ENCODE measurements around the gene NDUFB11.

NDUFB11 gene

GRCh38 chrX:47144626-47145394 lies at the start of gene NDUFB11, which contains the start of gene RBM10:
NDUFB11 (minus strand) TSS chrX:47144702; CDS start chrX:47144679, 23 bp downstream.
RBM10 (plus strand) TSS chrX:47145221; CDS start chrX:47147482, 2,261 bp downstream.
- peak; percentile 86 to 90 for DNase-seq

- peak; percentile 88 to 90 for DNase-seq
Observed at GRCh38 chrX:47193475-47194193, 49.1 kb upstream of the NDUFB11 start, which contains the start of gene UBA1. UBA1 (plus strand) TSS chrX:47193829; CDS start chrX:47198803, 4,974 bp downstream.

- no peak for DNase-seq
Observed at GRCh38 chrX:47191806-47192401, 47.4 kb upstream of the NDUFB11 start.

DNA sequence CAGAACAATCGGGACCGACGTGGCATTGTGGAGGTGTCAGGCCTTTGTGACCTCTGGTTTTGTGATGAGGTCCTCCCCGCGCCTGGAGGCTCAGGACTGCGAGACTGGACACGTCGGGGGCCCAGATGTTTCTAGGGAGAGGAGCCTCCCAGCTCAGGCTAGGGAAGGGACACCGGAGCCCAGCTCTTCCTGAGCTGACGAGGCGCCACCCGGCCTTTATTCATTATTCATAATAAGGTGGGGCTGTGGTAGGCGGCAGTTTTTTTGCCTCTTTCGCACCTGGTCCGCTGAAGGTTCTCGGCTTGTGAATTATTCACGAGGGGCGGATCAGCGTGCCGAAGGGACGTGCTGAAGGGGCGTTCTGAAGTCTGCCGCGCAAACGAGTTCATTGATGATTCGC lies 46.8 kb upstream of the NDUFB11 start:
- peak; percentile 52 to 55 for DNase-seq

DNA sequence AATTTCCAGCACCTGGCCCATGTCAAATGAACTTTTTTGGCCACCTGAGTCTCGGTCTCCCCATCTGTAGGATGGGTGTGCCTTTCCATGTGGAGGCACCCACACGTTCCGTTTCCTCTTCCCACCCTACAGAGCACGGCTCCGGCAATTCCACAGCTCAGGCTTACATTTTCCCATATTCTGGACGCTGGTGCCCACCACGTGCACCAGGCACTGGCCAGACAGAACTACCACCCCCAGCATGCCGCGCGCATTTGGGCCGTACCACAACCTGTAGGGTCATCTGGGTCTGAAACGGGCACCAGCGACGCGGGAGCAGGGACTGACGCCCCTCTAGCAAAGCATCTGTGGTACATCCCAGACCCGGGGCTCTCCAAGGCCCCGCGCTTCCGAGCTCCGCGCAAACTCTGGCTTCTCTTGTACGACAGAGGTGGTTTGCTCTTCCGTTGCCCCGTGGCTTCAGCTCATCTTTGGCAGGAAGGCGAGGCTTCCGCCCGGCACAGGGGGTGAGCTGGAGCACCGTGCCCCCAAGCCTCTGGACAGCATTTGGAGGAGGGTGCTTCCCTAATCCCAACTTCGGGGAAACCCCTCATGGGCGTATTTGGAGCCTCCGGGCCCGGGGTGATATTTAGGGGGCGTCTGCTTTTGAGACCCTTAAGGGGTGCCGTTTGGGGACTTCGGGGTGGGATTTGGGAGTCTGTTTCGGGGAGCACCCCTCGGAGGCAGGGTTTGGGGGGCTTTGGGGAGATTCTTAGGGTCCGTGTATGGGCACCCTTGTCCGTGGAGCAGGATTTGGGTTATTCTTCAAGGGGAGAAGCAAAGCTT lies 46.2 kb upstream of the NDUFB11 start:
- peak; percentile 78 to 81 for DNase-seq

DNA sequence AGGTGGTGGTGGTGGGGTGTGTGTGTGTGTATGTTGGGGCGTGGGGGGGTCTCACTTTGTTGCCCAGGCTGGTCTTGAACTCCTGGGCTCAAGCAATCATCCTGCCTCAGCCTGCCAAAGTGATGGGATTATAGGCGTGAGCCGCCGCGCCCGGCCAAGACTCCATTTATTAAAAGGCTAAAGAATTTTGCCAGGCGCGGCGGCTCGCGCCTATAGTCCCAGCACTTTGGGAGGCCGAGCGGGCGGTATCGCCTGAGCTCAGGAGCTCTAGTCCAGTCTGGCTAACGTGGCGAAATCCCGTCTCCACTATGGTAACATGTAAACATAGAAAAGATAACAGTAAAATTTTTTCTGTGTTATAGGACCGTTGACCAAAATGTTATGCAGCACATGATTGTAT lies 45.4 kb upstream of the NDUFB11 start:
- no peak for DNase-seq

DNA sequence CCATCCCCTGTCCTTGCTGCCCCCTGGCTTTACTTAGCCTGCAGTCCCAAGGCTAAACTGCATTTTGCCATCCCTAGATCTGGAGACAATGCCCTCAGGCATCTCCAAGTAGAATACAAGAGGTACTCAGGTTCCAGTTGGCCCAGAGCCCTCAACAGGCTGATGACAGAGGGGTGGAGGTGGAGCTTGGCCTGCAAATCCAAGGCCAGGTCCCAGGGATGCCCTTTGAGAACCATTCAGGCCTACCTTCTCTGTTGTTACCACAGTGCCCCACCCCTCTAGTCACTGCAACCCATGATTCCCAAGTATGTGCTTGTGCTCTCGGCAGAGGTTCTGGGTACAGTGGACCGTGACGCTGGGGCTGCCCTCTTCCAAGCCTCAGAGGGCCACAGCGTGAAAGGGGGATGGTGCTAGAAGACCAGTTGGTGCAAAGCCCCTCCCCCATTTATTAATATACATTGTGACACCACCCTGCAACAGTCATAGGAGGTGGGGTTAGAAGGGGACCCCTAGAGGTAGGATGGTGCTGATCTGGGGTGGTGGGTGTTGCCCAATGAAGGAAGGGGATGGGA lies 42.7 kb upstream of the NDUFB11 start:
- DNase-seq, result no peak

GRCh38 chrX:47186096-47186740 lies 41.7 kb upstream of the NDUFB11 start:
- DNase-seq, result no peak

DNA sequence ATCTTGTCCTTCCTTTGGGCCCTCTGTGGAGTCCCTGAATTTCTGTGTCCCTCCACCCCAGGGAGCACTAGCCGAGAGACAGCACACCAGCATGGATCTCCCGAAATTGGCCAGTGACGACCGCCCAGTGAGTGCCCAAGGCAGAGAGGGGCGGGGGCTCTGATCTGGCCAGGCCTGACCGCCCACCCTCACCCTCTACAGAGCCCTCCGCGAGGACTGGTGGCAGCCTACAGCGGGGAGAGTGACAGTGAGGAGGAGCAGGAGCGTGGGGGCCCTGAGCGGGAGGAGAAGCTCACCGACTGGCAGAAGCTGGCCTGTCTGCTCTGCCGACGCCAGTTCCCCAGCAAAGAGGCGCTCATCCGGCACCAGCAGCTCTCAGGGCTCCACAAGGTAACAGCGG lies 40.7 kb upstream of the NDUFB11 start:
- DNase-seq, result no peak

GRCh38 chrX:47184486-47184885 lies 40.0 kb upstream of the NDUFB11 start:
- no peak for DNase-seq

- no peak for DNase-seq
Observed at GRCh38 chrX:47182106-47182700, 37.7 kb upstream of the NDUFB11 start.

- no peak for DNase-seq
Observed at GRCh38 chrX:47181301-47181700, 36.8 kb upstream of the NDUFB11 start.

DNA sequence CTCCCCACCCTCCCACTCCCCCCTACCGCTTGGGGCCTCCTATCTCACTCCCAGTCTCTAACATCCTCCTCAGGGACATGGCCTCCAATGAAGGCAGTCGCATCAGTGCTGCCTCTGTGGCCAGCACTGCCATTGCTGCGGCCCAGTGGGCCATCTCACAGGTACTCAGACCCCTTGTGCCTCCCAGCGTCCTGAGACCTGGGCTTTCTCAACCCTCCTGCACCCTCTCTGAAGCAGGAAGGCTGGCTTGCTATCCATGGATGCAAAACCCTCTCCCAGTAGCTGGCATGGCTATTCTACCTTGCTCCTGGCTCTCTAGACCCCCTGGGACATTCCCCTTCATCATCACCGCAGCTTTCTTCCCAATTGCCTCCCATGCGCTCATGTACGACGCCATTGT lies 35.8 kb upstream of the NDUFB11 start:
- no peak for DNase-seq

GRCh38 chrX:47179928-47180255 lies 35.4 kb upstream of the NDUFB11 start:
- DNase-seq, result no peak

- no peak for DNase-seq
Observed at GRCh38 chrX:47179221-47179927, 34.9 kb upstream of the NDUFB11 start.

- no peak for DNase-seq
Observed at GRCh38 chrX:47178337-47178736, 33.8 kb upstream of the NDUFB11 start.

DNA sequence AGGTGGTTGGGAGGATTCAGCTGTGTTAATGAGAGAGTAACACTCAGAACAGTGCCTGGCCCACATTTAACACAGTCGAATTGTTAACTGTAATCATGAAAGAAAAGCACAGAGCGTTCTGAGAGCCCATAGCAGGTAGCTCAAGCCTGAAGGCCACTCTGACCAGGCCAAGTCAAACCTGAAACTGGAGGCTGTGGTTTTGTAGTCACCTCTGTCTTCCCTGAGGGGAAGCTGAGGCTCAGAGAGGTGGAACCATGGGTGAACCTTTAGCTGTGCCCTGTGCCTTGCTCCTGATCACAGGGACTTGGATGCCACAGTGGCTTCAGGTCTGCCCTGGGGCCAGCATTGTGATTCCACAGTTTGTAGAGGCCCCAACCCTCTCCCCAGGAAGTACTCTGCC lies 32.6 kb upstream of the NDUFB11 start:
- no peak for DNase-seq

GRCh38 chrX:47176101-47176740 lies 31.7 kb upstream of the NDUFB11 start:
- DNase-seq, result no peak

- no peak for DNase-seq
Observed at GRCh38 chrX:47175588-47175980, 31.1 kb upstream of the NDUFB11 start.

GRCh38 chrX:47174846-47175587 lies 30.5 kb upstream of the NDUFB11 start:
- DNase-seq, result no peak

Data from stimulated activated CD4-positive, alpha-beta T cell treated with anti-CD3 and anti-CD28 coated beads, Interleukin-2, amount 100 ng/mL, for 24 hours (primary cell).